Fibroblast of lung (primary cell): Measurements from ENCODE around the gene B3GNT4.

Experiments used
- EZH2 ChIP-seq: IDR thresholded peaks from 2 replicates; pipeline ENCODE4 v1.5.1; 2012; ENCODE audit warnings: low read length, control low read depth, mild to moderate bottlenecking; ENCODE audit errors: missing control alignments
- TF ChIP-seq, protein P1 (sequence below), 2 donors: IDR thresholded peaks in 1 of 2; conservative IDR thresholded peaks in 1 of 2; 1 replicate in 1 of 2; 2 replicates in 1 of 2; pipeline ENCODE4 v1.5.1; 2011 to 2012; ENCODE audit warnings: low read length in 2 of 2, control low read depth in 1 of 2, inconsistent platforms in 1 of 2, low read depth in 1 of 2, mild to moderate bottlenecking in 1 of 2

DNA sequence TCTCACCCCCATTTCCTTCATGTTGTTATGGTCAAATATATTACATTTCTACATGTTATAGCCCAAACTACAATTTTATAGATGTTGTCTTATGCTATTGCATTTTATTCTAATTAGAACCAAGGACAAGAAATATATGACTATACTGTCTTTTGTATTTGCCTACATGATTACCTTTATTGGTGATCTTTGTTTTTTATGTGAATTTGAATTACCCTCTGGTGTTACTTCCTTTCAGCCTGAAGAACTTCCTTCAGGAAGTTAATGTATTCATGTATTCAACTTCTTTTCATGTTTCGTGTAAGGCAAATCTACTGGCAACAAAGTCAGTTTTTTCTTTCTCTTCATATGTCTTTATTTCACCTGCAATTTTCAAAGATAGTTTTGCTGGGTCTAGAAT lies 8.7 kb upstream of the B3GNT4 start:
- TF ChIP-seq, protein P1, sequence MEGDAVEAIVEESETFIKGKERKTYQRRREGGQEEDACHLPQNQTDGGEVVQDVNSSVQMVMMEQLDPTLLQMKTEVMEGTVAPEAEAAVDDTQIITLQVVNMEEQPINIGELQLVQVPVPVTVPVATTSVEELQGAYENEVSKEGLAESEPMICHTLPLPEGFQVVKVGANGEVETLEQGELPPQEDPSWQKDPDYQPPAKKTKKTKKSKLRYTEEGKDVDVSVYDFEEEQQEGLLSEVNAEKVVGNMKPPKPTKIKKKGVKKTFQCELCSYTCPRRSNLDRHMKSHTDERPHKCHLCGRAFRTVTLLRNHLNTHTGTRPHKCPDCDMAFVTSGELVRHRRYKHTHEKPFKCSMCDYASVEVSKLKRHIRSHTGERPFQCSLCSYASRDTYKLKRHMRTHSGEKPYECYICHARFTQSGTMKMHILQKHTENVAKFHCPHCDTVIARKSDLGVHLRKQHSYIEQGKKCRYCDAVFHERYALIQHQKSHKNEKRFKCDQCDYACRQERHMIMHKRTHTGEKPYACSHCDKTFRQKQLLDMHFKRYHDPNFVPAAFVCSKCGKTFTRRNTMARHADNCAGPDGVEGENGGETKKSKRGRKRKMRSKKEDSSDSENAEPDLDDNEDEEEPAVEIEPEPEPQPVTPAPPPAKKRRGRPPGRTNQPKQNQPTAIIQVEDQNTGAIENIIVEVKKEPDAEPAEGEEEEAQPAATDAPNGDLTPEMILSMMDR (conservative IDR thresholded peaks at IDR 0.05 in 1 of 2, IDR thresholded peaks at IDR 0.05 in 1 of 2; ENCODE audit: low read depth in 1 of 2, low read length in 2 of 2), result no peak
- no peak for TF ChIP-seq EZH2
